Inflammatory macrophage treated with lipopolysaccharide for 4 hours (primary cell): ENCODE measurements around the gene SMO.
"Not testable (repeated sequence)": the region's sequence is repeated elsewhere in the genome, so short reads cannot be mapped to it uniquely, and the experiment has no call there.

Source experiments
- DNase-seq: peaks from one replicate; pipeline ENCODE4 v3.0.0-alpha.2; 2020

The SMO gene

GRCh38 chr7:129209067-129209926 is 20.9 kb downstream of the SMO start:
- DNase-seq, result no peak

GRCh38 chr7:129210256-129210988 is 22.0 kb downstream of the SMO start:
- DNase-seq, result peak; percentile 68

GRCh38 chr7:129210989-129211312 is 22.5 kb downstream of the SMO start:
- DNase-seq, result no peak

- DNase-seq, result no peak
Measured at GRCh38 chr7:129212126-129212525, 23.7 kb downstream of the SMO start.

GRCh38 chr7:129212596-129212995 is 24.2 kb downstream of the SMO start:
- DNase-seq, result no peak

GRCh38 chr7:129213828-129214227 is 25.4 kb downstream of the SMO start:
- no peak for DNase-seq

DNA sequence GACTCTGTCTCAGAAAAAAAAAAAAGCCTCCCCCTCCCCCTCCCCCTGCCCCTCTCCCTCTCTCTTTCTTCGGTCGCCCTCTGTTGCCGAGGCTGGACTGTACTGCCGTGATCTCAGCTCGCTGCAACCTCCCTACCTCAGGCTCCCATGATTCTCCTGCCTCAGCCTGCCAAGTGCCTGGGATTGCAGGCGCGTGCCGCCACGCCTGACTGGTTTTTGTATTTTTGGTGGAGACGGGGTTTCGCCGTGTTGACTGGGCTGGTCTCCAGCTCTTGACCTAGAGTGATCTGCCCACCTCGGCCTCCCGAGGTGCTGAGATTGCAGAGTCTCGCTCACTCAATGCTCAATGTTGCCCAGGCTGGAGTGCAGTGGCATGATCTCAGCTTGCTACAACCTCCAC is 27.3 kb downstream of the SMO start:
- DNase-seq, result not testable (repeated sequence)

- DNase-seq, result not testable (repeated sequence)
Measured at GRCh38 chr7:129216101-129216715, 27.8 kb downstream of the SMO start.

- DNase-seq, result not testable (repeated sequence)
Measured at GRCh38 chr7:129216821-129217416, 28.5 kb downstream of the SMO start.

GRCh38 chr7:129218514-129219062 is 30.2 kb downstream of the SMO start:
- DNase-seq, result peak; percentile 75

DNA sequence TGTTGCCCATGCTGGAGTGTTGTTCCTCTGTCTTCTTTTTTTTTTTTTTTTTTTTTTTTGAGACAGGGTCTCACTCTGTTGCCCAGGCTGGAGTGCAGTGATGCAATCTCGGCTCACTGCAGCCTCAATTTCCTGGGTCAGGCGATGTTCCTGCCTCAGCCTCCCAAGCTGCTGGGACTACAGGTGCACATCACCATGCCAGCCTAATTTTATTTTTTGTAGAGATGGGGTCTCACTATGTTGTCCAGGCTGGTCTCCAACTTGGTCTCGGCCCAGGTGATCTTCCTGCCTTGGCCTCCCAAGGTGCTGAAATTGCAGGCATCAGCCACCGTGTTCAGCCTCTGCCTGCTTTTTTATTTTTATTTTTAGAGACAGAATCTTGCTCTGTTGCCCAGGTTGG is 30.7 kb downstream of the SMO start:
- DNase-seq, result not testable (repeated sequence)

- DNase-seq, result peak; percentile 45
Measured at GRCh38 chr7:129222064-129222463, 33.6 kb downstream of the SMO start.

DNA sequence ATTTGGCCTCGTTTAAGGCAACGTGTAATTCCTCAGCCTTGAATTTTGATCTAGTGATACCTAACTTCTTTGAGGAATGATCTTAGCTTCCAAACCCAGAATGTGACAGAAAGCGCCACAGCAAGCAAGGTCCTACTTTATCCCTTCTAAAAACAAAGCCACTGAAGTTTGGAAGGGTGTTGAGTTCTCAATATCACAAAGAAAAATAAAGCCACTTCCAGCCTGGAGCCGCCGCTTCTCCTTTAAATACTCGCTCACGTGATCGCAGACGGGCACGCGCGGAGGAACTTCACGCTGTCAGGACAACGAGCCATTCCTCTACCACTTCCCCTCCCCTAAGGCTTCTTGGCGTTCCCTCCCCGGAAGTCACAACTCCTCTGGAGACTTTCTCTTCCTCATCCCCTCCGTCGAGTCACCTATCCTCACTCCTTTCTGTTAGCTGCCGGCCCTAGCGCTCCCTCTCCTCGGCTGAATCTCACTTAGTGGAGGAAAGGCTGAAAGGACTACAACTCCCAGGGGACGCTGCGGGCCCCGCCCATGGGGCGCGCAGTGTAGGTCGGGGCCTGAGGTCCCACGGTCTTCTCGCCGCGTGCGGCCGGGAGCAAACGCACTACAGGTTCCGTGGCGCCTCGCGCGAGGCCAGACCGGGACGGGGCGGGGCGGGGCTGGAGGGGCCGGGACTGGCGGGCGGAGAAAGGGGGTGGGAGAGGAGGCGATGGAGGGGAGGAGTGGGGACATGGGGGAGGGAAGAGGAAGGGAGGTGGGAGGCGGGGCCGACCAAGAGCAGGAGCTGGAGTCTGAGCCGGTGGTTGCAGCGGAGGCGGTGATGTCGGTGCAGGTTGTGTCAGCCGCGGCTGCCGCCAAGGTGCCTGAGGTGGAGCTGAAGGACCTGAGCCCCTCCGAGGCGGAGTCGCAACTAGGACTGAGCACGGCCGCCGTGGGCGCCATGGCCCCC is 36.1 kb downstream of the SMO start, which contains the start of gene AHCYL2:
TSS of gene AHCYL2 (plus strand) at position 780 of the 955 bp plus-strand sequence.
- peak; percentile 95 for DNase-seq

GRCh38 chr7:129225206-129225930 is 36.9 kb downstream of the SMO start:
- peak; percentile 50 for DNase-seq

DNA sequence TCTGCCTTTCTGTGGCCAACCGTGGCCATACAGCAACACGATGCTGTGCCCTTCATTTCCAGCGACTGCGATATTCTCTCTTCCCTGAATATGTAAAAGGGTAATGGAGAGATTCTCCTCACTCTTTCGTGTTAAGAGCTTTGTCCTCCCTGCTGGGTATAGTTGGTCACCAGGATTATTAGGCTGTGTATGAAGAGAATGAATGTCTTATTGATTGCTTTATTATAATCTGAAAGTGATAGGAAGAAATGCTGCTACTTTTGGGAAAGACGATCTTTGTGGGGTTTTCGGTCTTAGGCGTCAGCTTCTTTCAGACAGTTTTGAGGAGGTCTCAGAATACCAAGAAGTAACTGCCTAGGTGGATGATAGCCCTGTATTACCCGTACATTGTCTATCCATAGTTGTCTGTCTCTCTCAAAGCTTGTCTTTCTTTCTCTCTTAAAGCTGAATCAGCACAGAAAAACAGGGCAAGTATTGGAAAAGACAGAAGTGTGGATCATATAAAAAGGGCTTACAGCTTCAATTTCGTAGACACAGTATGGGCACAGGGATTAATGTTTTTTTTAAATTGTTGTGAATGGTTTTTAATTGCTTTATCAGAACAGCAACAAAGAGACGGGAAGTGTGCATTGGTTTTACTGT is 37.6 kb downstream of the SMO start:
- DNase-seq, result no peak

- DNase-seq, result no peak
Measured at GRCh38 chr7:129227646-129228578, 39.5 kb downstream of the SMO start.

- DNase-seq, result no peak
Measured at GRCh38 chr7:129228633-129229032, 40.2 kb downstream of the SMO start.

GRCh38 chr7:129231666-129232065 is 43.2 kb downstream of the SMO start:
- no peak for DNase-seq

GRCh38 chr7:129238546-129238945 is 50.1 kb downstream of the SMO start:
- peak; percentile 48 for DNase-seq
